ENCODE data around the gene REV1.

Gene REV1

GRCh38 chr2:99395589-99396130, 94.2 kb downstream of the REV1 start:
- no peaks in the 10 kb centered on the region for H3K79me2 ChIP-seq (ENCODE audit: insufficient read depth, low read length)
- peaks cover 96% of the 10 kb centered on the region for H3K36me3 ChIP-seq (ENCODE audit: insufficient read depth, low read length)
- H3K27me3 ChIP-seq (ENCODE audit: insufficient read depth, low read length) = no peaks in the 10 kb centered on the region

GRCh38 chr2:99389946-99390345, 99.9 kb downstream of the REV1 start:
- H3F3A ChIP-seq (ENCODE audit: insufficient read depth, low read length) = no peaks in the 10 kb centered on the region
- no peak overlapping the region for H3K4me2 ChIP-seq (ENCODE audit: low read length)
- peaks cover 85% of the 10 kb centered on the region for H3K36me3 ChIP-seq (ENCODE audit: insufficient read depth, low read length)
- H3K27ac ChIP-seq (ENCODE audit: low read depth, low read length, poor library complexity, severe bottlenecking) = no peak overlapping the region
- no peak overlapping the region for H2AFZ ChIP-seq (ENCODE audit: low read length)
- no peaks in the 10 kb centered on the region for H3K9me3 ChIP-seq (ENCODE audit: low read length)
- H3K27me3 ChIP-seq (ENCODE audit: insufficient read depth, low read length) = no peaks in the 10 kb centered on the region
- TF ChIP-seq CTCF (IDR thresholded peaks at IDR 0.05; ENCODE audit: low read length) (no peak), EZH2 (IDR thresholded peaks at IDR 0.05; ENCODE audit: borderline replicate concordance, low read length) (no peak)
- H4K20me1 ChIP-seq (ENCODE audit: insufficient read depth, low read length) = no peaks in the 10 kb centered on the region
- H3K9ac ChIP-seq (ENCODE audit: low read length) = no peak overlapping the region
- H3K79me2 ChIP-seq (ENCODE audit: insufficient read depth, low read length) = no peaks in the 10 kb centered on the region
- no peaks in the 10 kb centered on the region for H3K4me1 ChIP-seq (ENCODE audit: insufficient read depth, low read length, severe bottlenecking)
- H3K4me3 ChIP-seq (ENCODE audit: low read depth, low read length, poor library complexity, severe bottlenecking) = no peak overlapping the region
- H3K9me2 ChIP-seq (ENCODE audit: low read depth, low read length) = no peaks in the 10 kb centered on the region

More at GRCh38 chr2:99395589-99396130, 94.2 kb downstream of the REV1 start:
- H3K4me3 ChIP-seq (ENCODE audit: low read depth, low read length, poor library complexity, severe bottlenecking) = no peak overlapping the region
- no peak overlapping the region for H3K9ac ChIP-seq (ENCODE audit: low read length)
- H3K27ac ChIP-seq (ENCODE audit: low read depth, low read length, poor library complexity, severe bottlenecking) = no peak overlapping the region
- H3F3A ChIP-seq (ENCODE audit: insufficient read depth, low read length) = no peaks in the 10 kb centered on the region
- H2AFZ ChIP-seq (ENCODE audit: low read length) = no peak overlapping the region
- no peaks in the 10 kb centered on the region for H4K20me1 ChIP-seq (ENCODE audit: insufficient read depth, low read length)
- TF ChIP-seq EZH2 (IDR thresholded peaks at IDR 0.05; ENCODE audit: borderline replicate concordance, low read length) (no peak), CTCF (IDR thresholded peaks at IDR 0.05; ENCODE audit: low read length) (no peak)
- H3K4me2 ChIP-seq (ENCODE audit: low read length) = no peak overlapping the region
- no peaks in the 10 kb centered on the region for H3K4me1 ChIP-seq (ENCODE audit: insufficient read depth, low read length, severe bottlenecking)
- no peaks in the 10 kb centered on the region for H3K9me3 ChIP-seq (ENCODE audit: low read length)
- H3K9me2 ChIP-seq (ENCODE audit: low read depth, low read length) = no peaks in the 10 kb centered on the region

- no peak overlapping the region for H3K4me2 ChIP-seq (ENCODE audit: low read length)
- TF ChIP-seq CTCF (IDR thresholded peaks at IDR 0.05; ENCODE audit: low read length) = no peak
- no peak for TF ChIP-seq EZH2 (IDR thresholded peaks at IDR 0.05; ENCODE audit: borderline replicate concordance, low read length)
- no peak overlapping the region for H3K4me3 ChIP-seq (ENCODE audit: low read depth, low read length, poor library complexity, severe bottlenecking)
- H3K9me3 ChIP-seq (ENCODE audit: low read length) = no peaks in the 10 kb centered on the region
- H3K27me3 ChIP-seq (ENCODE audit: insufficient read depth, low read length) = no peaks in the 10 kb centered on the region
- peaks cover 85% of the 10 kb centered on the region for H3K36me3 ChIP-seq (ENCODE audit: insufficient read depth, low read length)
- H3F3A ChIP-seq (ENCODE audit: insufficient read depth, low read length) = no peaks in the 10 kb centered on the region
- no peak overlapping the region for H3K27ac ChIP-seq (ENCODE audit: low read depth, low read length, poor library complexity, severe bottlenecking)
- H3K9ac ChIP-seq (ENCODE audit: low read length) = no peak overlapping the region
- no peaks in the 10 kb centered on the region for H3K4me1 ChIP-seq (ENCODE audit: insufficient read depth, low read length, severe bottlenecking)
- no peaks in the 10 kb centered on the region for H4K20me1 ChIP-seq (ENCODE audit: insufficient read depth, low read length)
- no peak overlapping the region for H2AFZ ChIP-seq (ENCODE audit: low read length)
- H3K9me2 ChIP-seq (ENCODE audit: low read depth, low read length) = no peaks in the 10 kb centered on the region
- no peaks in the 10 kb centered on the region for H3K79me2 ChIP-seq (ENCODE audit: insufficient read depth, low read length)
These were observed 100.4 kb downstream of the REV1 start for GRCh38 chr2:99389371-99389770.

Measured in OCI-LY1 (cell line).